NT2/D1 (cell line): ENCODE measurements around the gene RBBP5.

ENCODE experiments used
- YY1 ChIP-seq: IDR thresholded peaks from 2 replicates; pipeline ENCODE4 v1.6.1; 2011; ENCODE audit not compliant: insufficient read length, insufficient read depth
- ZNF274 ChIP-seq: IDR thresholded peaks from 2 replicates; pipeline ENCODE4 v1.6.1; 2011; ENCODE audit warnings: mild to moderate bottlenecking, low read depth, low read length

GRCh38 chr1:205066141-205066818, 55.5 kb downstream of the RBBP5 start:
- no peak for TF ChIP-seq YY1
- TF ChIP-seq ZNF274 = no peak
